ENCODE measurements around the gene ZNF143. TPM values are rescaled to one million over a fixed set of nuclear protein-coding genes. Genes with fewer than 3 reads are reported as not detected.
A peak's percentile ranks its signal among the peaks of the same experiment; 100 is the strongest.

The ZNF143 gene
- total RNA-seq, 1 donor from 2014 or later = 19.2 TPM

DNA sequence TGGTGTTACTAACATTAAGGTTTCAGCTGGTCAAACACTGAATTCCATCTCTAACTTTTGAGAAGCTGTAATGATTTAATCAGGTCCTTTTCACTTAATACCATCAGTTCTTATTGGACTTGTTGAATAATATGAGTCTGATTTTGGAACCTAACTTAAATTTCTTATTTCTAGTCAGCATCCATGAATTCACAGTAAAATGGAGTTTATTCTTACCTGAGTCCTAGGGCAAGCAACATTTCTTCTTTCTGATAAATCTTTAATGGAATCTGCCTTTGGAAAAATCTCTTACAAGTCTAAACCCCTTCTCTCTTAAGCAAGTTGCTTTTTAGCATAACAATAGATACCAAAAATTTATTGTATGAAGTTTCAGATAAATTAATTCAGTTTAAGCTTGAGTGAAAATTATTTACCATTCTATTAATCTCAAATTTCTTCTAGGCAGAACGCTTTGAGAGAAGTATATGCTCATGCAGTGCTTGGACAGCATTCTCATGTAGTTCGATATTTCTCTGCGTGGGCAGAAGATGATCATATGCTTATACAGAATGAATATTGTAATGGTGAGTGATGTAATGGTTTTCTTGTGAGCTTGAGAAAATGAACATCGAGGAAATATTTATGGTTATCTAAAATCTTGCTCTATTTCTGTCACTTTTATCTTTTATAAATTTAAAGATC, 116.0 kb downstream of the ZNF143 start:
- no peaks in the 10 kb centered on the region for H3K36me3 ChIP-seq (ENCODE audit: control insufficient read depth, insufficient read depth, low read length)
- peak overlapping the region; percentile 98 for H3K4me3 ChIP-seq (ENCODE audit: low read depth, low read length)
- no peak for TF ChIP-seq CTCF (IDR thresholded peaks at IDR 0.05; ENCODE audit: insufficient read depth, low read length, poor library complexity, severe bottlenecking)
- DNase-seq (ENCODE audit: low read depth) = no peak
- H3K27me3 ChIP-seq (ENCODE audit: control insufficient read depth, insufficient read depth, low read length) = no peaks in the 10 kb centered on the region

- H3K4me3 ChIP-seq (ENCODE audit: low read depth, low read length) = peak overlapping the region; percentile 98
- DNase-seq (ENCODE audit: low read depth) = no peak
- H3K27me3 ChIP-seq (ENCODE audit: control insufficient read depth, insufficient read depth, low read length) = no peaks in the 10 kb centered on the region
Observed at GRCh38 chr11:9577556-9577955, 116.7 kb downstream of the ZNF143 start.

More at GRCh38 chr11:9577556-9577955, 116.7 kb downstream of the ZNF143 start:
- no peak for TF ChIP-seq CTCF (IDR thresholded peaks at IDR 0.05; ENCODE audit: insufficient read depth, low read length, poor library complexity, severe bottlenecking)
- H3K36me3 ChIP-seq (ENCODE audit: control insufficient read depth, insufficient read depth, low read length) = no peaks in the 10 kb centered on the region

Other genes with a start within 250 kb of the ZNF143 start
- 52.7 and 55.2 TPM in 2 replicates for gene DENND5A, start 195.7 kb upstream of the ZNF143 start, total RNA-seq
- 48.7 and 57.4 TPM in 2 replicates for gene TMEM41B, start 146.4 kb upstream of the ZNF143 start, total RNA-seq
- 95.1 and 109 TPM in 2 replicates for gene IPO7, start 76.4 kb upstream of the ZNF143 start, total RNA-seq
- gene WEE1, start 112.7 kb downstream of the ZNF143 start, total RNA-seq = 57.3 and 62.5 TPM in 2 replicates
- gene SWAP70, start 203.1 kb downstream of the ZNF143 start, total RNA-seq = 15.6 and 18.0 TPM in 2 replicates